Fibroblast of the conjunctiva (primary cell): ENCODE results near the gene ABCA2.

ENCODE experiments used
- DNase-seq: peaks from one replicate; pipeline ENCODE4 v3.0.0-alpha.2; 2010; ENCODE audit warnings: low read depth

The ABCA2 gene

GRCh38 chr9:137030538-137031527 lies 2.8 kb upstream of the ABCA2 start:
- DNase-seq: no peak

GRCh38 chr9:137030006-137030405 lies 2.0 kb upstream of the ABCA2 start:
- DNase-seq: no peak

- DNase-seq: no peak
Observed at GRCh38 chr9:137029058-137029936, 1.3 kb upstream of the ABCA2 start.

GRCh38 chr9:137028263-137029057 lies 423 bp upstream of the ABCA2 start:
- no peak for DNase-seq

- DNase-seq: no peak
Observed at GRCh38 chr9:137026828-137027227, 1.2 kb downstream of the ABCA2 start.

GRCh38 chr9:137026384-137026783 lies 1.7 kb downstream of the ABCA2 start:
- DNase-seq: no peak

- DNase-seq: no peak
Observed at GRCh38 chr9:137025517-137025966, 2.5 kb downstream of the ABCA2 start.

GRCh38 chr9:137023583-137023991 lies 4.5 kb downstream of the ABCA2 start:
- DNase-seq: no peak

- no peak for DNase-seq
Observed at GRCh38 chr9:137023157-137023556, 4.9 kb downstream of the ABCA2 start.

GRCh38 chr9:137022662-137023008 lies 5.4 kb downstream of the ABCA2 start:
- no peak for DNase-seq

GRCh38 chr9:137021979-137022661 lies 5.9 kb downstream of the ABCA2 start:
- DNase-seq: peak; percentile 40

GRCh38 chr9:137021568-137021978 lies 6.5 kb downstream of the ABCA2 start:
- DNase-seq: no peak

- DNase-seq: no peak
Observed at GRCh38 chr9:137020771-137021567, 7.1 kb downstream of the ABCA2 start.

GRCh38 chr9:137019891-137020683 lies 8.0 kb downstream of the ABCA2 start:
- no peak for DNase-seq

GRCh38 chr9:137018761-137019559 lies 9.1 kb downstream of the ABCA2 start:
- no peak for DNase-seq

- no peak for DNase-seq
Observed at GRCh38 chr9:137017791-137018497, 10.1 kb downstream of the ABCA2 start.

- DNase-seq: no peak
Observed at GRCh38 chr9:137017071-137017470, 11.0 kb downstream of the ABCA2 start.

GRCh38 chr9:137016436-137016835 lies 11.6 kb downstream of the ABCA2 start:
- DNase-seq: no peak
